ENCODE data around the gene WLS. TPM values are rescaled to one million over a fixed set of nuclear protein-coding genes. Genes with fewer than 3 reads are reported as not detected.

Gene WLS
- total RNA-seq, 1 experiment from 2014 or later, result not detected

DNA sequence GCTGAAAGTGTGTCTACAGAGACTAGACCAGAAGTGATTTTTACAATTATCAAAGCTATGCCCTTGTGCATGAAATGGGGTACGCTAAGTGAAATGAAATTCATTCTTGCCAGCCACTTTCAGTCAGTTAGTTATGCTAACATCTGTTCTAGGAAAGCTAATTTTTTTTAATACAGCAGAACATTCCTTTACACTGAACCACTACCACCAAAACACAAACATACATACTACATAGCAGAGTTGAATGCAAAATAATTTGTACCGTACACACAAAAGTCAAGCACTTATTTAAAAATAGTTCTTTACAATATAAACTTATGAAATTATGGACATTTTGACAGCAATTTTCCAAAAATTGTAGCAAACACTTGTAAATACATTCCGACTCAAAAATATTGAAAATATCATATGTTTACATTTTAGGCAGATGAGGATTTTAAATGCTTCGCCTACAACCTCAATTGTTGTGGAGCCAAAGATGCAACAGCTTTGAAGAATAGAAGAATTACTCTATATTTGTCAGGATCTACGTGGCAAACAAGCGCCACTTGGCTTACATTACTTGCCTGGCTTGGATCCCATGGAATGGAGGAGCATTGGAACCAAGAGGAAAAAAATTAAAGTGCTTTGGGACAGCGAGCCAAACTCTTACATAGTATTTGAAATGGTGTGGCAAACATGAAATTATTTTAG lies 30.6 kb downstream of the WLS start:
- Histone ChIP-seq H3K27me3 (ENCODE audit: low read length) (0 out of 2 replicates have a peak, but pooled peaks cover 3% of the 10 kb centered on the region), H3K9me3 (ENCODE audit: low read length) (no peaks in the 10 kb centered on the region), H4K20me1 (ENCODE audit: insufficient read depth, low read depth, low read length) (no peaks in the 10 kb centered on the region), H2AFZ (ENCODE audit: low read length) (no peak overlapping the region), H3K4me3 (ENCODE audit: low read length) (no peak overlapping the region), H3K4me2 (ENCODE audit: low read depth, low read length, poor library complexity, severe bottlenecking) (no peak overlapping the region), H3K27ac (ENCODE audit: low read length) (no peak overlapping the region), H3K79me2 (ENCODE audit: low read length) (no peaks in the 10 kb centered on the region), H3K9me2 (replicated peaks; ENCODE audit: insufficient read depth, low read length) (no peaks in the 10 kb centered on the region), H3K4me1 (ENCODE audit: low read length) (no peaks in the 10 kb centered on the region), H3K36me3 (ENCODE audit: insufficient read depth, low read length) (no peaks in the 10 kb centered on the region), H3K9ac (ENCODE audit: low read length) (no peak overlapping the region)
- no peak for DNase-seq

DNA sequence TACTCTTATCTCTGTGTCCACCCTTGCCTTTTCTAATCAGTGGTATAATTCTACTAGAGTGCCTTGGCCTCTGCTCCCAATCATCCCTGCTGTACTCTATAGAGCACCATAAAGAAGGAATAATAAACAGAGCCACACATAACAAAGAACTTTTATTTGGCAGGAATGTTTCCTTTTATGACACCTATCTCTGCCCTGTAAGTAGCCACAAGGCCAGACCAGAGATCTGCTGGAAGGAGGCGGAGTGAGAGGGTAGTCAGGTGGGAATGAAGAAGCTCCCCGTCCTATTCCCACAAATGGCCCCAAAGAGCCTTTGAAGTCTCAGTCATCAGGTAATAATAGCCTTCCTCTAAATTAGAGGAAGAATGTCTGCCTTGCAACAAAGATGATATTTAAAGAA lies 32.7 kb downstream of the WLS start:
- Histone ChIP-seq H3K79me2 (ENCODE audit: low read length) (no peaks in the 10 kb centered on the region), H3K4me1 (ENCODE audit: low read length) (no peaks in the 10 kb centered on the region), H3K9ac (ENCODE audit: low read length) (no peak overlapping the region), H4K20me1 (ENCODE audit: insufficient read depth, low read depth, low read length) (no peaks in the 10 kb centered on the region), H3K4me3 (ENCODE audit: low read length) (no peak overlapping the region), H3K9me2 (replicated peaks; ENCODE audit: insufficient read depth, low read length) (no peaks in the 10 kb centered on the region), H3K4me2 (ENCODE audit: low read depth, low read length, poor library complexity, severe bottlenecking) (no peak overlapping the region), H3K27me3 (ENCODE audit: low read length) (0 out of 2 replicates have a peak, but pooled peaks cover 3% of the 10 kb centered on the region), H3K9me3 (ENCODE audit: low read length) (no peaks in the 10 kb centered on the region), H3K36me3 (ENCODE audit: insufficient read depth, low read length) (no peaks in the 10 kb centered on the region), H3K27ac (ENCODE audit: low read length) (no peak overlapping the region), H2AFZ (ENCODE audit: low read length) (no peak overlapping the region)
- DNase-seq, result no peak

DNA sequence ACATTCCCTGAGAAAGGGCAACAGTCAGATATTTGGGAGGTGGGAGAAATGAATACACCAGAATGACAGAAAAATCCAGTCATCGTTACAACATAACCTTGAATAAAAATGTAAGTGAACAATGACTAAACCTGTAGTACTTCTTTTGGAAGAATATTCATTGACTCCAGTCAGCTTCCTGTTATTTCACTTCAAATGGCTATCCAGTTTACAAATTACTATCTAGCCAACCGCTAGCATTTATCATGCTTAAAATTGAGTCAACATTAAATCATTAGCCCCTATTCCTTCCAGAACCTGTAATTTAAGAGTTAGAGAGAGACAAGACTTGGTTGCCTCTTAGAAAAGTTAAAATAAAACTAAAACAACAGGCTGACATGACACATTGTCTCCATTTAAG lies 33.6 kb downstream of the WLS start:
- H3K9me3 ChIP-seq (ENCODE audit: low read length), result no peaks in the 10 kb centered on the region
- H2AFZ ChIP-seq (ENCODE audit: low read length), result no peak overlapping the region
- no peak overlapping the region for H3K4me2 ChIP-seq (ENCODE audit: low read depth, low read length, poor library complexity, severe bottlenecking)
- DNase-seq, result no peak
- H4K20me1 ChIP-seq (ENCODE audit: insufficient read depth, low read depth, low read length), result no peaks in the 10 kb centered on the region
- no peak overlapping the region for H3K4me3 ChIP-seq (ENCODE audit: low read length)
- H3K4me1 ChIP-seq (ENCODE audit: low read length), result no peaks in the 10 kb centered on the region
- H3K27me3 ChIP-seq (ENCODE audit: low read length), result 0 out of 2 replicates have a peak, but pooled peaks cover 3% of the 10 kb centered on the region
- no peaks in the 10 kb centered on the region for H3K36me3 ChIP-seq (ENCODE audit: insufficient read depth, low read length)
- no peaks in the 10 kb centered on the region for H3K9me2 ChIP-seq (replicated peaks; ENCODE audit: insufficient read depth, low read length)
- no peaks in the 10 kb centered on the region for H3K79me2 ChIP-seq (ENCODE audit: low read length)
- H3K9ac ChIP-seq (ENCODE audit: low read length), result no peak overlapping the region
- no peak overlapping the region for H3K27ac ChIP-seq (ENCODE audit: low read length)

DNA sequence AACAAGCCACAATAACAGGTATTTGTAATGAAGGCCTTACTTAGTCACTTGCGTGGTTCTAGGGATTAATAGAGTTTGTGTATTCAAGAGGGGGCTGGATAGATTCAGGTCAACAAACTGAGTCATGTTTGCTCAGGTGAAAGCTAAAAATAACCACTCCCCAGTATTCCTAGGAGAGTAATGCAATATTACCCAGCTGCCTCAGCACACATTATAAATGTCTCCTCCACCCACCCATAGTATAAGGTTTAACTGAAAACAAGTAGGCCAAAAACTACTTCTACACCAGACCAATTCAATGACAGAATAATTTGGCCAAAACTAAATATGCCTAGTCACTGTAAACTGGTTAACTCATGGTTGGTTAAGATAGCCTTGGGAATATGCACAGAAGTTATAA lies 34.4 kb downstream of the WLS start:
- no peaks in the 10 kb centered on the region for H4K20me1 ChIP-seq (ENCODE audit: insufficient read depth, low read depth, low read length)
- no peak overlapping the region for H2AFZ ChIP-seq (ENCODE audit: low read length)
- no peak overlapping the region for H3K4me2 ChIP-seq (ENCODE audit: low read depth, low read length, poor library complexity, severe bottlenecking)
- no peak for DNase-seq
- no peaks in the 10 kb centered on the region for H3K36me3 ChIP-seq (ENCODE audit: insufficient read depth, low read length)
- H3K9ac ChIP-seq (ENCODE audit: low read length), result no peak overlapping the region
- no peak overlapping the region for H3K4me3 ChIP-seq (ENCODE audit: low read length)
- H3K79me2 ChIP-seq (ENCODE audit: low read length), result no peaks in the 10 kb centered on the region
- 0 out of 2 replicates have a peak, but pooled peaks cover 3% of the 10 kb centered on the region for H3K27me3 ChIP-seq (ENCODE audit: low read length)
- no peaks in the 10 kb centered on the region for H3K4me1 ChIP-seq (ENCODE audit: low read length)
- no peaks in the 10 kb centered on the region for H3K9me3 ChIP-seq (ENCODE audit: low read length)
- no peaks in the 10 kb centered on the region for H3K9me2 ChIP-seq (replicated peaks; ENCODE audit: insufficient read depth, low read length)
- no peak overlapping the region for H3K27ac ChIP-seq (ENCODE audit: low read length)

DNA sequence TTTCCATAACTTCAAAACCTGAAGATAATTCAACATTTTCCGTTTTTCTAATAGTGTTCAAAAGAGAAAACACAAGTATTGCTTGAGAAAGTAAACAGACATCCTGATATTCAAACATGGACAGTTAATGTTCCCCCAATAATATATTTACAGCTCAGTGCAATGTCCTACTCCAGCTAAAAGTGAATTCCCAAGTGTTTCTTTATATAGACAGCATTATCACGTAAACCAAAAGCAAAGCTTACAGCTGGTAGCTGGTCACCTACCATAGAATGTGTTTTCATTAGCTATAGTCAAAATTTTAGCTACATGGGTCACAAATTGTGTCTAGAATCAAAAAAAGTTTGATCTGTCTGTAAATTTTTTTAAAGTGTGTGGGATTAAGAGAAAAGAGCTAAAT lies 34.9 kb downstream of the WLS start:
- no peaks in the 10 kb centered on the region for H3K79me2 ChIP-seq (ENCODE audit: low read length)
- H3K4me1 ChIP-seq (ENCODE audit: low read length), result no peaks in the 10 kb centered on the region
- no peaks in the 10 kb centered on the region for H4K20me1 ChIP-seq (ENCODE audit: insufficient read depth, low read depth, low read length)
- H2AFZ ChIP-seq (ENCODE audit: low read length), result no peak overlapping the region
- no peaks in the 10 kb centered on the region for H3K9me3 ChIP-seq (ENCODE audit: low read length)
- H3K36me3 ChIP-seq (ENCODE audit: insufficient read depth, low read length), result no peaks in the 10 kb centered on the region
- H3K9me2 ChIP-seq (replicated peaks; ENCODE audit: insufficient read depth, low read length), result no peaks in the 10 kb centered on the region
- H3K27ac ChIP-seq (ENCODE audit: low read length), result no peak overlapping the region
- H3K4me3 ChIP-seq (ENCODE audit: low read length), result no peak overlapping the region
- H3K27me3 ChIP-seq (ENCODE audit: low read length), result 0 out of 2 replicates have a peak, but pooled peaks cover 3% of the 10 kb centered on the region
- no peak overlapping the region for H3K4me2 ChIP-seq (ENCODE audit: low read depth, low read length, poor library complexity, severe bottlenecking)
- no peak overlapping the region for H3K9ac ChIP-seq (ENCODE audit: low read length)
- DNase-seq, result no peak

DNA sequence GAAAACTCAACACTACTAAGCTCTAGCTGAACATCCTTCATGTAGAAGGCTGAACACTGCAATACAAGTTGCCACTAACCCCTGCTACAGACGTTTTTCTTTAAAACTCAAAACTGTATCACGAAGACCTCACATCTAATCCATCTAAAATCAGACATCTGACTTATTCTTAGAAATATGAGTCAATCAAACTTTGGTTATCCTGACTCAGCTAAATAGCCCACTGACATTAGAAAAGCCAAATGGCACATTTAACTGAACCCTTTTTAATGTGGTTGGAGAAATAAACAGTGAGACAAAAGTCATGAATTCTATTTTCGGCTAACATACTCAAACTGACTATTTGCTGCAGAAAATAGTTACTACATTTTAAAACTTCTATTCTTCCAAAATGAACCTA lies 35.6 kb downstream of the WLS start:
- Histone ChIP-seq H2AFZ (ENCODE audit: low read length) (no peak overlapping the region), H3K9me3 (ENCODE audit: low read length) (no peaks in the 10 kb centered on the region), H3K36me3 (ENCODE audit: insufficient read depth, low read length) (no peaks in the 10 kb centered on the region), H3K4me1 (ENCODE audit: low read length) (no peaks in the 10 kb centered on the region), H3K9me2 (replicated peaks; ENCODE audit: insufficient read depth, low read length) (no peaks in the 10 kb centered on the region), H3K4me2 (ENCODE audit: low read depth, low read length, poor library complexity, severe bottlenecking) (no peak overlapping the region), H3K4me3 (ENCODE audit: low read length) (no peak overlapping the region), H4K20me1 (ENCODE audit: insufficient read depth, low read depth, low read length) (no peaks in the 10 kb centered on the region), H3K27me3 (ENCODE audit: low read length) (0 out of 2 replicates have a peak, but pooled peaks cover 3% of the 10 kb centered on the region), H3K79me2 (ENCODE audit: low read length) (no peaks in the 10 kb centered on the region), H3K27ac (ENCODE audit: low read length) (no peak overlapping the region), H3K9ac (ENCODE audit: low read length) (no peak overlapping the region)
- DNase-seq, result no peak

DNA sequence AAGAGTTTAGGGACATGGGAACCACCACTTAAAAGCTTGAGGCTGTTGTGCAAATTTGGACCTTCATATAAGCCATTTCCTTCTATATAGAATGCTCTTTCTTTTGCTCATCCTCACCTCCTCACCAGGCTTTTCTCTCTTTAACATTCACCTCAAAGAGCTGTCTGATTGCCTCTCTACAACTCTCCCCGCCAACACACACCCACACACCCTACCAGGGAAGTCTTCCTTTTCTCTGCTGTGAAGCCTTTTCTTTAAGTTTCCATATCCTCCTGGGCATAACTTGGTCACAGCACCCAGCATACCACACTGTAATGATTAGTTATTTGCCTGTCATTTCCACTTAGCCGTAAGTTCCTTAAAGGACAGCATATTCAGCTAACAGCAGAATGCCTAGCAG lies 40.6 kb downstream of the WLS start:
- Histone ChIP-seq H3K9me3 (ENCODE audit: low read length) (no peaks in the 10 kb centered on the region), H3K79me2 (ENCODE audit: low read length) (no peaks in the 10 kb centered on the region), H3K4me1 (ENCODE audit: low read length) (no peaks in the 10 kb centered on the region), H2AFZ (ENCODE audit: low read length) (no peak overlapping the region), H3K9ac (ENCODE audit: low read length) (no peak overlapping the region), H3K9me2 (replicated peaks; ENCODE audit: insufficient read depth, low read length) (no peaks in the 10 kb centered on the region), H3K4me2 (ENCODE audit: low read depth, low read length, poor library complexity, severe bottlenecking) (no peak overlapping the region), H3K27ac (ENCODE audit: low read length) (no peak overlapping the region), H4K20me1 (ENCODE audit: insufficient read depth, low read depth, low read length) (no peaks in the 10 kb centered on the region), H3K36me3 (ENCODE audit: insufficient read depth, low read length) (no peaks in the 10 kb centered on the region), H3K27me3 (ENCODE audit: low read length) (no peaks in the 10 kb centered on the region), H3K4me3 (ENCODE audit: low read length) (no peak overlapping the region)
- no peak for DNase-seq

DNA sequence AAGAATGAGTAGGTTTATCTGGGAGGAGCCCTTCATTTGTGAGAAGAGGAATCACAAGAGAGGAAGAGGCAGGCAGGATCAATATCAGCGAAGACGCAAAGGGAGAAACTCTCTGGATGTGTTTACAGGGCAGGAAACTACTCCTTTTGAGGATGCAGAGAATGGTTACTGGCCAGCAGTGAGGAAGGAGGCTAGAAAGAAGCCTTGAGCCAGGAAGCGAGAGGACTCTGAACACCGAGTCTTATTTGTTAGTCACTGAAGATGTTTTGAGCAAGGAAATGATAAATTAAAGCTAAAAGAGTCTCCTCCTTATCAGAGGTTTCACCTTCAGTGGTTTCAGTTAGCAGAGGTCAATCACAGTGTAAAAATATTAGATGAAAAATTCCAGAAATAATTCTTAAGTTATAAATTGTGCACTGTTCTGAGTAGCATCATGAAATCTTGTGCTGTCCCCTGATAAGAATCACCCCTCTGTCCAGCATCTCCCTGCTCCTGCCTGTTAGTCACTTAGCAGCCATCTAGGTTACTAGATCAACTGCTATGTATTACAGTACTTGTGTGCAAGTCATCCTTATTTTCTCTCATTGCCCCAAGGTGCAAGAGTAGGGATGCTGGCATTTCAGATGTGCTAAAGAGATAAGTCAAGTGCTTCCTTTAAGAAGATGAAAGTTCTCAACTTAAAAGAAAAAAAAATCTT lies 43.5 kb downstream of the WLS start:
- Histone ChIP-seq H3K79me2 (ENCODE audit: low read length) (no peaks in the 10 kb centered on the region), H3K9me3 (ENCODE audit: low read length) (no peaks in the 10 kb centered on the region), H3K9ac (ENCODE audit: low read length) (no peak overlapping the region), H3K4me3 (ENCODE audit: low read length) (no peak overlapping the region), H3K27me3 (ENCODE audit: low read length) (no peaks in the 10 kb centered on the region), H3K4me1 (ENCODE audit: low read length) (no peaks in the 10 kb centered on the region), H3K36me3 (ENCODE audit: insufficient read depth, low read length) (no peaks in the 10 kb centered on the region), H3K27ac (ENCODE audit: low read length) (no peak overlapping the region), H2AFZ (ENCODE audit: low read length) (no peak overlapping the region), H3K9me2 (replicated peaks; ENCODE audit: insufficient read depth, low read length) (no peaks in the 10 kb centered on the region), H3K4me2 (ENCODE audit: low read depth, low read length, poor library complexity, severe bottlenecking) (no peak overlapping the region), H4K20me1 (ENCODE audit: insufficient read depth, low read depth, low read length) (no peaks in the 10 kb centered on the region)
- no peak for DNase-seq
